Lower leg skin (tissue), 3 donors: Measurements from ENCODE around the gene IGDCC3.

Source experiments
- CTCF ChIP-seq, 3 donors: fragments of 450-650 bp; IDR thresholded peaks; one replicate each; pipeline ENCODE4 v1.5.1; 2016; ENCODE audit warnings: antibody characterized with exemption in 3 of 3, mild to moderate bottlenecking in 3 of 3, moderate library complexity in 2 of 3
- POLR2A ChIP-seq, 2 donors: fragments of 450-650 bp; IDR thresholded peaks; one replicate each; pipeline ENCODE4 v1.6.1; 2016 to 2017; ENCODE audit warnings: antibody characterized with exemption in 2 of 2, mild to moderate bottlenecking in 1 of 2, moderate library complexity in 1 of 2

- TF ChIP-seq CTCF (IDR thresholded peaks at IDR 0.05) (no peak), POLR2A (IDR thresholded peaks at IDR 0.05) (no peak)
Observed at GRCh38 chr15:65388306-65389080, 10.7 kb upstream of the IGDCC3 start.
